Measurements from ENCODE around the gene FCHO1.

Gene FCHO1

DNA sequence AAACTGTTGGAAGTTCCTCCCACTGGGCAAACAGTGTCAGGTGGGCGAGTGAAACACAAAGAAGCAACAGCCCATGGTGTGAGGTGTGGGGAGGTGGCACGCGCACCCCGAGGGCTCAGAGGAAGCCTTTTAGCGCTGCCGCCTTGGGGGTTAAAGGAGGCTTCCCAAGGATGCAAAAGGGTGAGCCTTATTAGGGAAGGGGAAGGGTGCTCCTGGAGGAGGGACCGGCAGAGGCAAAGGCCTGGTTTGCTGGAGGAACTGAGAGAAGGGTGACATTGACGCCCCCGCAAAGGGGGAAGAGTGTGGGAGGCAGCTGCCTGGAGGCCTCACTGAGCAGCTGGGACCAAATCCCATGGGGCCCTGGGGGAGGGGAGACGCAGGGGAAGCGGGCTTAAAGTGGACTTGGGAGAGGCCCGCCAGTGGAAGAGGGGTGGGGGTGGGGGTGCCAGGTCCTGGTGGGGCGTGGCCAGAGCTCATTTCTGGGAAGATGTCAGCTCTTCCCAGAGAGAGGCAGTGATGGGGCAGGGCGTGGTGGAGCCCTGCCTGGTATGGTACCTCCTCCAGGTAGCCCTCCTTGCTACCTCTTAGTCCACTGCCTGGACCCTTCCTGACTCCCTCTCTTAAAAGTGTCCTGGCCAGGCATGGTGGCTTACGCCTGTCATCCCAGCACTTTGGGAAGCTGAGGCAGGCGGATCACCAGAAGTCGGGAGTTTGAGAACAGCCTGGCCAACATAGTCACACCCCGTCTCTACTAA is 12.0 kb upstream of the FCHO1 start:
- TF ChIP-seq, protein P1, sequence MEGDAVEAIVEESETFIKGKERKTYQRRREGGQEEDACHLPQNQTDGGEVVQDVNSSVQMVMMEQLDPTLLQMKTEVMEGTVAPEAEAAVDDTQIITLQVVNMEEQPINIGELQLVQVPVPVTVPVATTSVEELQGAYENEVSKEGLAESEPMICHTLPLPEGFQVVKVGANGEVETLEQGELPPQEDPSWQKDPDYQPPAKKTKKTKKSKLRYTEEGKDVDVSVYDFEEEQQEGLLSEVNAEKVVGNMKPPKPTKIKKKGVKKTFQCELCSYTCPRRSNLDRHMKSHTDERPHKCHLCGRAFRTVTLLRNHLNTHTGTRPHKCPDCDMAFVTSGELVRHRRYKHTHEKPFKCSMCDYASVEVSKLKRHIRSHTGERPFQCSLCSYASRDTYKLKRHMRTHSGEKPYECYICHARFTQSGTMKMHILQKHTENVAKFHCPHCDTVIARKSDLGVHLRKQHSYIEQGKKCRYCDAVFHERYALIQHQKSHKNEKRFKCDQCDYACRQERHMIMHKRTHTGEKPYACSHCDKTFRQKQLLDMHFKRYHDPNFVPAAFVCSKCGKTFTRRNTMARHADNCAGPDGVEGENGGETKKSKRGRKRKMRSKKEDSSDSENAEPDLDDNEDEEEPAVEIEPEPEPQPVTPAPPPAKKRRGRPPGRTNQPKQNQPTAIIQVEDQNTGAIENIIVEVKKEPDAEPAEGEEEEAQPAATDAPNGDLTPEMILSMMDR (IDR thresholded peaks at IDR 0.05), result no peak

DNA sequence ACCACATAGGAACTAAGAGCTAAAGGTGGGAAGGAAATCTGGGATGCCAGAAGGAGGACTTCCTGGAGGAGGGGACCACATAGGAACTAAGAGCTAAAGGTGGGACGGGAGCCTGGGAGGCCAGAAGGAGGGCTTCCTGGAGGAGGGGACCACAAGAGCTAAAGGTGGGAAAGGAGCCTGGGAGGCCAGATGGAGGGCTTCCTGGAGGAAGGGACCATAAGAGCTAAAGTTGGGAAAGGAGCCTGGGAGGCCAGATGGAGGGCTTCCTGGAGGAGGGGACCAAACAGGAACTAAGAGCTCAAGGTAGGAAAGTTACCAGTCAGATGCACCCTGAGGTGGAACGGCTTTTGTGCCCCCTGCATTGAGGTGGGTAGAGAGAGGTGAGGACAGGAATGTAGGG is 9.8 kb upstream of the FCHO1 start:
- TF ChIP-seq, protein P1 (IDR thresholded peaks at IDR 0.05), result no peak

DNA sequence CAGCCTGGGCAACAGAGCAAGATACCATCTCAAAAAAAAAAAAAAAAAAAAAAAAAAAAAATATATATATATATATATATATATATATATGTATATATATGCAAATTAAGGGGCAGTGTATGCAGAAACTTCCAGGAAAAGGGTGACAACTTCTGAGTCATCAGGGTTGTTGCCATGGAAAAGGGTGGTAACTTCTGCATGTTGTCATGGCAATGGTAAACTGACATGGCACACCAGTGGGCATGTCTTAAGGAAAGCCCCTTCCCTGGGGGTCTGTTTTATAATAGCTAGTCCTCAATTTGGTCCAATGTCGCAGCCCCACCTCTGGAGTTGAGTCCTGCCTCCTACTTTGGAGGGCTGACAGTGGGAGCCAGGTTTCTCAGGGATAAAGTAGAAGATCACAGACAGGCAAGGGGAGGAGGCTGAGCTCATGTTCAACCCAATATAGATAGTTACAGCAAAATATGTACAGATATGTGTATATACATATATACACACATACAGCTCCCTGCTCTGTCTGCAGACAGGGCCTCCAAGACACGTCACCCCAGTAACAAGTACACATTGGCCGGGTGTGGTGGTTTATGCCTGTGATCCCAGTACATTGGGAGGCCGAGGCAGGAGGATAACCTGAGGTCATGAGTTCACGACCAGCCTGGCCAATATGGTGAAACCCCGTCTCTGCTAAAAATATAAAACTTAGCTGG is 7.2 kb upstream of the FCHO1 start:
- TF ChIP-seq, protein P1 (IDR thresholded peaks at IDR 0.05), result no peak

DNA sequence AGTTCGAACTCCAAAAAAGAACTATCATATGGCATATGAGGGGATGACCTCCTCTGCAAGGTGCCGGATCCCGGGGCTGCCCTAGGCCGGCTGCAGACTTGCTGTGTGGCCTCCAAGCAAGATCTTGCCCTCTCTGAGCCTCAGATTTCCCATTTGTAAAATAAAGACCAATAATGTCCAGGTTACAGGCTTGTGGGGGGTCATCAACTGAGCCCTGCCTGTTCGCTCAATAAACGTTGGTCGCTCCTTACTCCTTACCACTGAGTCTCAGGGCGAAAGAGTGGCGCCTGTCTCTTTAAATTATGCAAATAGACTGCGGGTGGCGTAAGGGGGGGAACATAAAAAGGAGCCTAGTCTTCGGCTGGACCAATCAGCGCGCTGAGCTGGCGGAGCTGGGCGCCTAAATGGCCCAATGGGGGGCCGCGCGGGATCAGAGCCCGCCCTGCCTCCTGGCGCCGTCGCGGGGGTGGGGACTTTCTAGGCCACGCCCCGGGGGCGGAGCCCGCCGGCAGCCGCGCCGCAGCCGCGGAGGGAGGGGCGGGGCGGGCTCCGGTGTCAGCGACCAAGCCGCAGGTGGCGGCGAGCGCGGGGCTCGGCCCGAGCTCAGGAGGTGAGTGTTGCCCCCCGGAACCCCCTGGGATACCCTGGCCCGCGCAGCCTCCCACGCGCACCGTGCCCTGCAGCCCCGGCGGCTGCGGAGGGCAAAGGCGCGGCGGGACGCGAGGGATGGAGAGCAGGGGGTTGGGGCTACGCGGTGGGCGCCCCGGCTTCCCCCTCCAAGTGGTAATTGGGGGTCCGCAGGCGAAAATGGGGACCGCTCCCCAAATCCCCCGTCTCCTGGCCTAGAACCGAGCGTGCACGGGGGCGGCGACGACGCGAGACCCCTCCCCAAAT is 3.8 kb upstream of the FCHO1 start:
- TF ChIP-seq, protein P1 (IDR thresholded peaks at IDR 0.05), result no peak

DNA sequence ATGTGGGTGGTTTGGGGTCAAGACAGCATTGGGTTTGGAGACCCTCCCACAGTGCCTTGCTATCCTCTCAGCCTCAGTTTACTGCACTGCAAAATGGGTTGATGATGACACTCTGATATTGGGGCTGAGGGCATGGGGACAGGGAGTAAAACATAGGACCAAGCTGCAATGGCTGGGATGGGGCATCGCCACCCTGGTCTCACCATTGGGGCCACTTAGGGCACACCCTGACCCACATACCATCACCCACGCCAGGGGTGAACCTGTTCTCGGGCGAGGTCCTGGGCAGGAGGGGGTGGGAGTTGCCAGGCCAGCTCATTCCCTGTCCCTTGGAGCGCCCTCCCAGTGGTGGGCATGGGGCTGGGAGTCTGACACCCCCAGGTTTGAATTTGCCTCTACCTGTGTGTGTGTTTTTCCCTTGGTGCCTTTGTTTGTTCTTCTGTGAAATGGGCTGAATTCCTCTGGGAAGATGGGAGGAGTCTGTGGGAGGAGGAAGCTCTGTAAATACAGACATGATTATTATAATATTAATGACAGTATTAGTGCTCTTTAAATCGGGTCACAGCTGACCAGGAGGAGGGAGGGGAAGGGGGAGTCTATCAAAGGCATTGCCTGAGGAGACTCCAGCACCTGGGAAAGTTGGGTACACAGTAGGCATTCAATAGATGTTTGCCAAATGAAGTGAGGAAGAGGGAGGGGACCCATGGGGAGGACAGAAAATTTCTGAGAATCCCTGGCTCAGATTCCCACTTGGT is 2.2 kb upstream of the FCHO1 start:
- TF ChIP-seq, protein P1 (IDR thresholded peaks at IDR 0.05), result no peak

DNA sequence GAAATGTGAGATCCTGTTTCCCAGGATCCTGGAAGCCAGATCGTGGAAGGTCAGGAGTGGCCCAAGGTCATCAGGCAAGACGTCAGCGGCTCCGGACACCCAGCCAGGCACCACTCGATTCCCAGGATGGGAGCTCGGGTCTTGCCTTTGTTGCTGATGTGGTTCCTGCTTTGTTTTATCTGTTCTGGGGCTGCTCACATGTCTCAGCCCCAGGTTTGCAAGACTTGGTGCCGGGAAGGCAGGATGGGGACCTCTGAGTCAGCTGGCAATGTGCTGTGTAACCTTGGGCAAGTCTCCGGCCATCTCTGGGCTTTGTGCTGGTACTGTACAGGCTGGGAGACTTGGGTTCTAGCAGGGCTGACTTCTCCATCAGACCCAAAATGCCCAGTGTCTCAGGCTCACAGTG is 1.4 kb upstream of the FCHO1 start:
- TF ChIP-seq, protein P1 (IDR thresholded peaks at IDR 0.05), result no peak

DNA sequence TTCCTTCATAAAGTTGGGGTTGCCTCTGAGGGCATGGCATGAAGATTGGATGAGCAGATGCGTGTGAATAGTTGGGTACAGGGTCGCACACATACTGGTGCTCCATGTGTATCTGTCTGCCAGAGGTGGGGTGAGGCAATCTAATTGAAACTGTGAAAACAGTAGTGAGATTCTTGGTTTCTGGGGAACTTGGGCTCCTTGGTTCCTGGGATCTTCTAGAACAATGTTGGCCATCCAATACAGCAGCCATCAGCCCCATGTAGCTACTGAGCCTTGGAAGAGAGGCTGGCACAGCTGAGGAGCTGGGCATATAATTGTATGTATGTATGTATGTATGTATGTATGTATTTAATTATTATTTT is 616 bp downstream of the FCHO1 start:
- TF ChIP-seq, protein P1 (IDR thresholded peaks at IDR 0.05), result no peak

All from LNCAP (cell line).